ENCODE results near the gene RBM18. TPM values are rescaled to one million over a fixed set of nuclear protein-coding genes. Genes with fewer than 3 reads are reported as not detected.

RBM18 gene
- polyA plus RNA-seq, 1 experiment: 14.7 TPM

DNA sequence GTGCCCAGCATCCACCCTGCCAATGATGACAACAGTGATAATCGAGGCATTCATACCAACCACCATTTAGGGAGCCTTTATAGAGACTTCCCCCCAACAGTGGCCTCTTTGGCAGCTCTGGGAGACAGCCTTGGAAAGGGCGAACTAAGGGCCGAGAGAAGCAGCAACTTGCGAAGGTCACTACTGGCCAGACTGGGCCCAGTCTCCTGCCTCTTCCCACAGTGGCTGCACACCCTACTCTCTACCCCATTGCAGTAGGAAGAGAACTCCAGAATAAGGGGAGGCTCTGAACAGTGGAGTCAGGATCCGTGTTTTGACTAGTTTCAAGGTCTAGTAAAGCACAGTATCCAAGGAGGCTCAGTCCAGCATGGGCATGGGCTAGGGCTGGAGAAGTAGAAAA is 41.2 kb downstream of the RBM18 start:
- ChIA-PET POLR2A (no interaction called here), CTCF (interaction anchor here (1.3 to 1.6 kb wide), 3 partner anchors 9 to 12 kb away, joined by 3 read pairs; no protein-coding TSS in a partner anchor)
- Histone ChIP-seq H3K36me3 (ENCODE audit: control insufficient read depth, insufficient read depth, low read length) (no peaks in the 10 kb centered on the region), H3K27me3 (ENCODE audit: control insufficient read depth, insufficient read depth, low read length) (peaks cover 90% of the 10 kb centered on the region), H3K4me3 (ENCODE audit: low read depth, low read length) (no peak overlapping the region)
- TF ChIP-seq, protein P1, sequence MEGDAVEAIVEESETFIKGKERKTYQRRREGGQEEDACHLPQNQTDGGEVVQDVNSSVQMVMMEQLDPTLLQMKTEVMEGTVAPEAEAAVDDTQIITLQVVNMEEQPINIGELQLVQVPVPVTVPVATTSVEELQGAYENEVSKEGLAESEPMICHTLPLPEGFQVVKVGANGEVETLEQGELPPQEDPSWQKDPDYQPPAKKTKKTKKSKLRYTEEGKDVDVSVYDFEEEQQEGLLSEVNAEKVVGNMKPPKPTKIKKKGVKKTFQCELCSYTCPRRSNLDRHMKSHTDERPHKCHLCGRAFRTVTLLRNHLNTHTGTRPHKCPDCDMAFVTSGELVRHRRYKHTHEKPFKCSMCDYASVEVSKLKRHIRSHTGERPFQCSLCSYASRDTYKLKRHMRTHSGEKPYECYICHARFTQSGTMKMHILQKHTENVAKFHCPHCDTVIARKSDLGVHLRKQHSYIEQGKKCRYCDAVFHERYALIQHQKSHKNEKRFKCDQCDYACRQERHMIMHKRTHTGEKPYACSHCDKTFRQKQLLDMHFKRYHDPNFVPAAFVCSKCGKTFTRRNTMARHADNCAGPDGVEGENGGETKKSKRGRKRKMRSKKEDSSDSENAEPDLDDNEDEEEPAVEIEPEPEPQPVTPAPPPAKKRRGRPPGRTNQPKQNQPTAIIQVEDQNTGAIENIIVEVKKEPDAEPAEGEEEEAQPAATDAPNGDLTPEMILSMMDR (IDR thresholded peaks at IDR 0.05; ENCODE audit: insufficient read depth, low read depth, low read length): no peak
- DNase-seq (ENCODE audit: low read depth): no peak

DNA sequence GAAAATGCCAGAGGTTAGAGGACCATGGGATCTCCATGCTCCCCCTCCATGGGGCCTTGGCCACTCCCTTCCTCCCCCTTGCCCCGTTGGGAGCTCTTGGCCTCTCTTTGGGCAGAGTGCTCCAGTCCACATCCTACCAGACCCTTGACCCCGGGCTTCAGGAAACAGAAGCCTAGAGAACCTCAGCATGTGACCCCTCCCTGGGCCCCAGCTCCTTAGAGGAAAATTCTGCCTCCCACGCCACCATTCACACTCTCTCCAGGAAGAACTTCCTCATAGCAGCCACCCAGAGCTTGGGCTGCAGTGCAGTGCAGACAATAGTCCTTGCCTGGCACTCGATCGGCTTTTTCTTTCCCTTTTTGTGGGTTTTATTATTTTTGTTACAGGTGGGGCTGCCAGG is 41.8 kb downstream of the RBM18 start:
- CTCF ChIA-PET: interaction anchor here (1.3 to 1.6 kb wide), 3 partner anchors 8 to 12 kb away, joined by 3 read pairs; no protein-coding TSS in a partner anchor

DNA sequence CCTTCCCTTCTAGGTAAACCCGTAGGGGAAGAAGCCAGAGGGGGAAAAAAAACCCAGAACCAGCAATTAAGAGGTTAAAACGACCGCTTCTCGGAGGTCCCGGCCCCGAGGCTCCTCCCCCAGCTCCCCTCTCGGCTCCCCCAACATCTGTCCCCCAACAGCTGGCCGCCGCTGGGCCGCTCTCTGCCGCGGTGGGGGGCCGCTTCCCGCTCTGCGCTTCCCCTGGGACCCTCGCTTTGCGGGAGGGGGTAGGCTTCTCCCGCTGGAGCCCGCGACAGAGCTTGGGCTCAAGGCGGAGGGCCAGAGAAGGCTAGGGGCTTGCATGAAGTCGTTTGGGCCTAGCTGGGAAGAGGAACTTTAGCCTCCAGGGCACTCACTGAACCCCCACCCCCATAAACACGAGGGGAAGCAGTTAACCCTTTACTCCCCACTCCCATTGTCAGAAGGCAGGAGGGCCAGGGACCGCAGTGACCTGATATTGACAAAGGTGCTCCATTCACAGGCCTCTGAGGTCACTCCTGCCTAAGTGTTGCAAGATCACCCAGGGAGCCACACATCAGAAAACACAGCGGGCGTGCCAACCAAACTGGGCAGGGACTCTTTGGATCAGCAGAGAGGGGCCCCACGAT is 43.3 kb downstream of the RBM18 start:
- Histone ChIP-seq H3K4me3 (ENCODE audit: low read depth, low read length) (no peak overlapping the region), H3K36me3 (ENCODE audit: control insufficient read depth, insufficient read depth, low read length) (no peaks in the 10 kb centered on the region), H3K27me3 (ENCODE audit: control insufficient read depth, insufficient read depth, low read length) (peaks cover 90% of the 10 kb centered on the region)
- POLR2A ChIA-PET: no interaction called here
- no peak for DNase-seq (ENCODE audit: low read depth)
- CTCF ChIA-PET: no interaction called here
- TF ChIP-seq, protein P1 (IDR thresholded peaks at IDR 0.05; ENCODE audit: insufficient read depth, low read depth, low read length): no peak

More for the DNA sequence above, 41.8 kb downstream of the RBM18 start:
- POLR2A ChIA-PET: no interaction called here
- H3K4me3 ChIP-seq (ENCODE audit: low read depth, low read length): no peak overlapping the region
- H3K36me3 ChIP-seq (ENCODE audit: control insufficient read depth, insufficient read depth, low read length): no peaks in the 10 kb centered on the region
- peaks cover 93% of the 10 kb centered on the region for H3K27me3 ChIP-seq (ENCODE audit: control insufficient read depth, insufficient read depth, low read length)
- TF ChIP-seq, protein P1 (IDR thresholded peaks at IDR 0.05; ENCODE audit: insufficient read depth, low read depth, low read length): no peak
- DNase-seq (ENCODE audit: low read depth): no peak

DNA sequence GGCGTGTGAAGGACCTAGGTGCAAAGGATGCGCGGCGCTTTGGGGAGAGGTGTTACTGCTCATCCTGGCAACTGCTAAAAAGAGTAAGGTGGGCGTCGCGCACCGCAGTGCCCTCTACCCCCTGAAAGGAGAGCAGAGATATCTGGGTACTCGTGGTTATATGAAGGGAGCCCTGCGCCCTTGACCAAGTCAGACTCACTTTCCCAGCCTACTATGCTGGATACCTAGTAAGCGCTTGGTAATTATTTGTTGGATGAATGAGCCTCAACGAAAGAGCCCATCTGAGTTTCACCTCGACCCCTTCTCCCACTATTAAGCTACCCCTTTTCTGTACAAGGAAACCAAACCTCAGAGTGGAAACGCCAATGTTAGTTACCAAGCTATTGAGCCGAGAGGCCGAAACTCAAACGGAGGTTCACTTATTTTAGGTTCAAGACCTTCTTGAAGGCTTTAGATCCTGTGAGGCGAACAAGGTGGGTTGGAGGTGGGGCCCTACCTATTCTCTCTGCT is 43.9 kb downstream of the RBM18 start:
- ChIA-PET CTCF (no interaction called here), POLR2A (no interaction called here)
- H3K27me3 ChIP-seq (ENCODE audit: control insufficient read depth, insufficient read depth, low read length): peaks cover 90% of the 10 kb centered on the region
- no peak overlapping the region for H3K4me3 ChIP-seq (ENCODE audit: low read depth, low read length)
- no peaks in the 10 kb centered on the region for H3K36me3 ChIP-seq (ENCODE audit: control insufficient read depth, insufficient read depth, low read length)
- TF ChIP-seq, protein P1 (IDR thresholded peaks at IDR 0.05; ENCODE audit: insufficient read depth, low read depth, low read length): no peak
- no peak for DNase-seq (ENCODE audit: low read depth)

DNA sequence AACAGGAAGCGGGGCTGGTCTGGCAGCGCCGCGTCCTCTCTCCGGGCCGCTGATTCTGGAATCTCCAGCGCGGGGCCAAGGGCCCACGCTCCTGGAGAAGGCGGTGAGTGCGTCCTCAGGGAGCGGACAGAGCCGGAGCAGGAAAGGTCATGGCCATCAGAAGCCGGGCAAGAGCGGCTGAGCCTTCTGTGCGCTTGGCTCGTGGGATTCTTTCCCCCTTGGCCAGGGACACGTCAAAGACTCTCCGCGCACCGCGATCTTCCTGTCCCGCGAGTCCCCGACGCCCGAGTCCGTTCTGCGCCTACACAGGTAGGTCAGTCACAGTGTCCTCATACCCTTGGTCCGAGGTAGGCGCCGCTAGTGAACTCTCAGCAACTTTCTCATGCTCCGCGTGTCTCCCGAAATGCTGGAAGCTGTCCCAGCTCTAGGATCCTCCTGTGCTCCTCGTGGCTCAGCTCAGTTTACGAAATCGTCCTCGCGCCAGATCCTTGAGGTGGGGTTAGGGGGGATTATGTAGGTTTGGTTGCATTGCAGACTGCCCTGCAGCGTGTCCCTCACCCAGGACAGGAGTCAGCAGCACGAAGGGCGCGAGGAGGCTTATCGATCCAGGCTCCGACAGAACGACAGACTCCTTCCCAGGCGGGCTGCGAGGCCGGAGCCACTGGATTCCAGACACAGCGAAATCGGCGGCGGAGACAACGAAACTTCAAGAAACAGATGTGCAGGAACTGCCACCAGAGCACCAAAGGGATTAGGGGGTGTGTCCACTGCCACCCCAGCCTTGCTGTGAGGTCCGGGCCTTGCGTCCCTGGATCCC is 44.6 kb downstream of the RBM18 start:
- H3K4me3 ChIP-seq (ENCODE audit: low read depth, low read length): no peak overlapping the region
- POLR2A ChIA-PET: no interaction called here
- TF ChIP-seq, protein P1 (IDR thresholded peaks at IDR 0.05; ENCODE audit: insufficient read depth, low read depth, low read length): no peak
- H3K27me3 ChIP-seq (ENCODE audit: control insufficient read depth, insufficient read depth, low read length): peaks cover 90% of the 10 kb centered on the region
- CTCF ChIA-PET: no interaction called here
- no peak for DNase-seq (ENCODE audit: low read depth)
- H3K36me3 ChIP-seq (ENCODE audit: control insufficient read depth, insufficient read depth, low read length): no peaks in the 10 kb centered on the region
